Measurements from ENCODE around the gene IDH2. TPM values are rescaled to one million over a fixed set of nuclear protein-coding genes. Genes with fewer than 3 reads are reported as not detected.

Gene IDH2
- total and polyA plus RNA-seq, 2 experiments from 2014 or later, result 67.7 to 104 TPM

DNA sequence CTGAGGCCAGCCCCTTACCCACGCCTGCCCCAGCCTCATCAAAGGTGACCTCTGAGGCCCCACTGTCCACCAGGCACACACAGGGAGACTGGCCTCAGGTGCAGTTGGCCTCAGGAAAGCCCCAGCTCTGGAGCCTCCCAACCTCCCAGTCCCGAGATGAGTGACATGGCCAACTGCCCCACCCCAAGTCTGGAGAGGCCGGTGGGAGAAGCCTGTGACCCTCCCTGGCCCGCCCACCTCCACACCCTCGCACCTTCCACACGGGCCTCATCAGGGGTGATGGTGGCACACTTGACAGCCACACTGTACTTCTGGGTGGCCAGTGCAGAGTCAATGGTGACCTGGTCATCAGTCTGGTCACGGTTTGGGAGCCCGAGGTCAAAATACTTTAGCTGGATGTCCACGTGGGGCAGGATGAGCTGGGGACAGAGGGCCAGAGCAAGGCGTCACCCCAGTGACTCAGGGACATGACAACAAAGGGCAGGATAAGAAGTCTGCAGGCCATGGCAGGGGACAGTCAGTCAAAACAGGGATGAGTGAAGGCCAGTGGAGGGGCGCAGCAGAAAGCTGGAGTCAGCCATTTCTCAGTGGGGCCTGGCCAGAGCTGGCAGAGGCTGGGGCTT is 11.9 kb downstream of the IDH2 start:
- Histone ChIP-seq H2AFZ (no peak overlapping the region), H3K9me2 (ENCODE audit: insufficient read depth) (no peaks in the 10 kb centered on the region), H3K4me1 (ENCODE audit: insufficient read depth) (peaks cover 5% of the 10 kb centered on the region), H3K27ac (no peak overlapping the region), H3K9ac (no peak overlapping the region), H3F3A (ENCODE audit: insufficient read depth) (no peaks in the 10 kb centered on the region), H3K36me3 (ENCODE audit: low read depth) (peaks cover 4% of the 10 kb centered on the region; the same call in 1 of the 2 replicates), H4K20me1 (ENCODE audit: insufficient read depth) (0 out of 2 replicates have a peak, but pooled peaks cover 5% of the 10 kb centered on the region), H3K4me2 (ENCODE audit: unreplicated experiment) (no peak overlapping the region), H3K79me2 (ENCODE audit: insufficient read depth) (peaks cover 32% of the 10 kb centered on the region), H3K9me3 (ENCODE audit: low read depth) (no peaks in the 10 kb centered on the region), H3K4me3 (no peak overlapping the region), H3K27me3 (replicated peaks; ENCODE audit: insufficient read depth) (no peaks in the 10 kb centered on the region)
- DNase-seq, result no peak
- WGBS, 2 experiments (ENCODE audit: low coverage in 1 of 2, low lambda C conversion rate in 2 of 2, missing lambda C conversion rate in 2 of 2), result 94 to 98% methylated on average over 11 of the region's 11 CpGs
- TF ChIP-seq EZH2phosphoT487 (IDR thresholded peaks at IDR 0.05; ENCODE audit: insufficient read depth, low read depth), result no peak
- no peak for TF ChIP-seq EZH2 (IDR thresholded peaks at IDR 0.05; ENCODE audit: insufficient read depth, poor library complexity, severe bottlenecking)
- in situ Hi-C loops (cut with MboI), result no loop called here

DNA sequence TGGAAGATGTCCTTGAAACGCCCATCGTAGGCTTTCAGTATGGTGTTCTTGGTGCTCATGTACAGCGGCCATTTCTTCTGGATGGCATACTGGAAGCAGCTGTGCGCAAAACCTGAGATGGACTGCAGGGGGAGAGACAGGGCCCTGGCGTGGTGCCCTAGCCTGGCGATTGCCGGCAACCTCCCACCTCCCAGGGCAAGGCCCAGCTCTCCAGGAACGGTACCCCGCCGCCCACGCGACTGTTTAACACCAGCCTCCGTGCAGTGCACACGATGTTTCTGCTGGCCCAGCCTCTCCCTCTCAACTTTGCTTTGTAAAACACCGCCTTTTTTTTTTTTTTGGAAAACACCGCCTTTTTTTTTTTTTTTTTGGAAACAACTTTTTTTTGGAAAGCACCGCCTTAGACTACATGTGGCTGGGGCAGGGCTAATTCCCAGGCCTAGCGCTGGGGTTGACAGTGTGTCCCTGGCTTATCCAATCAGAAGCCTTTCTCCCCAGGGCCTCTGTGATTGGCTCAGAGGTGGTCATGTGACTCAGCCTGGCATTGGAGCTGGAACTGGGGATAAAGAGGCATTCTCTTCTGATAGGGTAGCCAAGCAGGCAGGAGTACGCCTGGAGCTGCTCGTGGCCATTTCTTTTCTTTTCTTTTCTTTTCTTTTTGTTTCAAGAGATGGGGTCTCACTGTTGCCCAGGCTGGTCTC is 14.7 kb downstream of the IDH2 start:
- WGBS, 2 experiments (ENCODE audit: low coverage in 1 of 2, low lambda C conversion rate in 2 of 2, missing lambda C conversion rate in 2 of 2), result 81 to 85% methylated on average over 16 to 20 of the region's 20 CpGs
- no peaks in the 10 kb centered on the region for H4K20me1 ChIP-seq (ENCODE audit: insufficient read depth)
- DNase-seq, result peak; percentile 51

DNA sequence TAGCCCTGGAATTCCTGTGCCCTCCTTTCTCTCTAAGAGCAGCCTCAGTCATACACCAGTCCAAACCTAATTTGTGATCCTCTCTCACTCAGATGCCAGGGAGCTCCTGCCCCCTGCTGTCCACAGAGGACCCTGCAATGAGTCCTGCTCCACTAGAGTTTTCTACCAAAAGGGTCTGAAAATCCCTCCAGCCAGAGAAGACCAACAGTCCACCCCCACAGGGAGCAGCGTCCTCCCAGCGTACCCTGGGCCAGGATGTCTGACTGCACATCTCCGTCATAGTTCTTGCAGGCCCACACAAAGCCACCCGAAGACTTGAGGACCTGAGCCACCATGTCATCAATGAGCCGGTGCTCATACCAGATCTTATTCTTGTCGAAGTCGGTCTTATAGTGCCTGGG is 15.4 kb downstream of the IDH2 start:
- Histone ChIP-seq H3K4me2 (ENCODE audit: unreplicated experiment) (no peak overlapping the region), H3K27ac (no peak overlapping the region), H3K9ac (no peak overlapping the region), H3K36me3 (ENCODE audit: low read depth) (peaks cover 4% of the 10 kb centered on the region; the same call in 1 of the 2 replicates), H3K9me2 (ENCODE audit: insufficient read depth) (no peaks in the 10 kb centered on the region), H2AFZ (no peak overlapping the region), H3K4me1 (ENCODE audit: insufficient read depth) (no peaks in the 10 kb centered on the region), H4K20me1 (ENCODE audit: insufficient read depth) (no peaks in the 10 kb centered on the region), H3F3A (ENCODE audit: insufficient read depth) (no peaks in the 10 kb centered on the region), H3K79me2 (ENCODE audit: insufficient read depth) (no peaks in the 10 kb centered on the region; the same call in 1 of the 2 replicates), H3K4me3 (no peak overlapping the region), H3K9me3 (ENCODE audit: low read depth) (no peaks in the 10 kb centered on the region), H3K27me3 (replicated peaks; ENCODE audit: insufficient read depth) (no peaks in the 10 kb centered on the region)
- in situ Hi-C loops (cut with MboI), result no loop called here
- TF ChIP-seq EZH2phosphoT487 (IDR thresholded peaks at IDR 0.05; ENCODE audit: insufficient read depth, low read depth) (no peak), EZH2 (IDR thresholded peaks at IDR 0.05; ENCODE audit: insufficient read depth, poor library complexity, severe bottlenecking) (no peak)
- peak; percentile 63 for DNase-seq
- WGBS, 2 experiments (ENCODE audit: low coverage in 1 of 2, low lambda C conversion rate in 2 of 2, missing lambda C conversion rate in 2 of 2), result 65 to 79% methylated on average over 7 of the region's 7 CpGs

More for the DNA sequence above, 14.7 kb downstream of the IDH2 start:
- Histone ChIP-seq H2AFZ (no peak overlapping the region), H3K9me2 (ENCODE audit: insufficient read depth) (no peaks in the 10 kb centered on the region), H3K4me2 (ENCODE audit: unreplicated experiment) (no peak overlapping the region), H3K79me2 (ENCODE audit: insufficient read depth) (peaks cover 6% of the 10 kb centered on the region), H3K4me1 (ENCODE audit: insufficient read depth) (no peaks in the 10 kb centered on the region), H3F3A (ENCODE audit: insufficient read depth) (no peaks in the 10 kb centered on the region), H3K27me3 (replicated peaks; ENCODE audit: insufficient read depth) (no peaks in the 10 kb centered on the region), H3K9me3 (ENCODE audit: low read depth) (no peaks in the 10 kb centered on the region), H3K36me3 (ENCODE audit: low read depth) (peaks cover 4% of the 10 kb centered on the region; the same call in 1 of the 2 replicates), H3K9ac (no peak overlapping the region), H3K4me3 (no peak overlapping the region), H3K27ac (no peak overlapping the region)
- in situ Hi-C loops (cut with MboI), result no loop called here
- TF ChIP-seq EZH2phosphoT487 (IDR thresholded peaks at IDR 0.05; ENCODE audit: insufficient read depth, low read depth) (no peak), EZH2 (IDR thresholded peaks at IDR 0.05; ENCODE audit: insufficient read depth, poor library complexity, severe bottlenecking) (no peak)

DNA sequence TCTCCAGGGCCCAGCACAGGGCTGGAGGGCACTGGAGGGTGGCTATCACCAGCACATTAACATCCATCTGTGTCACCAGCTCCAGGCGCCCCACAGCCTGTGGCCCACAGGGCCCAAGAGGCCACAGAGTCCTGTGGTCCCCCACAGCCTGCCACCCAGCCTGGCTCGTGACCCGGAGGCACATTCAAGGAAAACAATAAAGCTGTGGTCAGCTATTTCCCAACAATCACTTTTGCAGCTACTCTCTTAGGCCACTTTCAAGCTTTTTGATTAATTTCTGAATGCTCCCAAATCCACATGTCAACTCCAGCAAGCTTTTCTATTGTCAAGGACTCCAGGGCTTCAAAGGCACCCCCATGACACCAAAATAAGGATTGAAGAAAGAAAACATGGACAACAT is 16.7 kb downstream of the IDH2 start:
- Histone ChIP-seq H3K4me3 (no peak overlapping the region), H3K9me3 (ENCODE audit: low read depth) (no peaks in the 10 kb centered on the region), H3K4me1 (ENCODE audit: insufficient read depth) (no peaks in the 10 kb centered on the region), H3K79me2 (ENCODE audit: insufficient read depth) (no peaks in the 10 kb centered on the region), H4K20me1 (ENCODE audit: insufficient read depth) (no peaks in the 10 kb centered on the region), H3K4me2 (ENCODE audit: unreplicated experiment) (no peak overlapping the region), H3K27me3 (replicated peaks; ENCODE audit: insufficient read depth) (no peaks in the 10 kb centered on the region), H3K9ac (no peak overlapping the region), H3F3A (ENCODE audit: insufficient read depth) (no peaks in the 10 kb centered on the region), H2AFZ (no peak overlapping the region), H3K9me2 (ENCODE audit: insufficient read depth) (no peaks in the 10 kb centered on the region), H3K27ac (no peak overlapping the region), H3K36me3 (ENCODE audit: low read depth) (peaks cover 4% of the 10 kb centered on the region; the same call in 1 of the 2 replicates)
- WGBS, 2 experiments (ENCODE audit: low coverage in 1 of 2, low lambda C conversion rate in 2 of 2, missing lambda C conversion rate in 2 of 2), result 86 to 96% methylated on average over 3 of the region's 3 CpGs
- in situ Hi-C loops (cut with MboI), result no loop called here
- TF ChIP-seq EZH2 (IDR thresholded peaks at IDR 0.05; ENCODE audit: insufficient read depth, poor library complexity, severe bottlenecking), result no peak
- TF ChIP-seq EZH2phosphoT487 (IDR thresholded peaks at IDR 0.05; ENCODE audit: insufficient read depth, low read depth), result no peak
- no peak for DNase-seq
